ENCODE results near the gene ANKRD49. TPM values are rescaled to one million over a fixed set of nuclear protein-coding genes. Genes with fewer than 3 reads are reported as not detected.
A peak's percentile ranks its signal among the peaks of the same experiment; 100 is the strongest.

The ANKRD49 gene
- total and polyA plus RNA-seq, 2 of the 4 experiments (the other 2 are of a cell fraction): 7.2 to 10.4 TPM

DNA sequence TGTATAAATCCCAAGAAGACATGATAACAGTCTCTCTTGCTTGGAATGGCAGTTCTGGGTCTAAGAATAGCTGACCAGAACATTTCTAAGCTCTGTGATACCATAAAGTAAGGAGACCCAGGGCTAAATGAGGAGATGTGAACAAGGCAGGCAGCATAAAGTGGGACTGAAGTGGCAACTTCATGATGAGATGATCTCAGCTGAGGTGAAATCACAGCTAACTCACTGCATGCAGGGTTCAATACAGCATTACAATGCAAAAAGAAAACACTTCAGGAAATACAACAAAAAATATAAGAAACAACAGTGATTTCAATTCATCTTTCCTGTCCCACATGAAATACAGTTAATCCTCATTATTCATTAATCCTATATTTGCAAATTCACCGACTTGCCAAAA, 44.8 kb upstream of the ANKRD49 start:
- Histone ChIP-seq H3K56ac (ENCODE audit: extremely low read depth, insufficient read depth, low read length) (no peak overlapping the region), H3K27me3 (ENCODE audit: control insufficient read depth, insufficient read depth, low read length) (no peaks in the 10 kb centered on the region), H3K23ac (ENCODE audit: low read depth, low read length) (peak overlapping the region; percentile 13; the same call in 1 of the 2 replicates), H3K9me3 (ENCODE audit: control insufficient read depth, insufficient read depth, low read length) (no peaks in the 10 kb centered on the region), H3K18ac (ENCODE audit: low read depth, low read length) (peak overlapping the region; percentile 60; the same call in 1 of the 2 replicates), H3K9me1 (ENCODE audit: insufficient read depth, low read length) (no peaks in the 10 kb centered on the region), H4K20me1 (ENCODE audit: insufficient read depth, low read length) (no peaks in the 10 kb centered on the region), H4K5ac (ENCODE audit: low read depth, low read length) (no peak overlapping the region), H4K91ac (ENCODE audit: insufficient read depth, low read depth, low read length) (no peak overlapping the region), H2BK20ac (ENCODE audit: low read depth, low read length) (no peak overlapping the region), H4K8ac (ENCODE audit: low read depth in 2 of 2, low read length in 2 of 2) (no peak overlapping the region), H3K27ac (ENCODE audit: insufficient read depth, low read length) (no peak overlapping the region), H3K4ac (ENCODE audit: low read depth, low read length) (no peak overlapping the region), H2BK5ac (ENCODE audit: low read depth, low read length, poor library complexity, severe bottlenecking) (no peak overlapping the region), H2AFZ (replicated peaks; ENCODE audit: low read length, poor library complexity) (no peak overlapping the region), H3K14ac (replicated peaks; ENCODE audit: low read depth, low read length) (no peak overlapping the region), H2BK120ac (ENCODE audit: low read depth, low read length) (no peak overlapping the region), H2AK5ac (ENCODE audit: low read depth, low read length) (no peak overlapping the region), H3K4me3 (ENCODE audit: insufficient read depth, low read depth, low read length) (no peak overlapping the region), H3K4me1 (ENCODE audit: control insufficient read depth, insufficient read depth, low read length) (peaks cover 2% of the 10 kb centered on the region; the same call in 1 of the 2 replicates), H3K9ac (ENCODE audit: low read depth, low read length) (no peak overlapping the region), H3K36me3 (ENCODE audit: control insufficient read depth, insufficient read depth, low read length) (peaks cover 1% of the 10 kb centered on the region; the same call in 1 of the 2 replicates), H2AK9ac (replicated peaks; ENCODE audit: low read depth, low read length, poor library complexity) (no peak overlapping the region), H3K4me2 (ENCODE audit: low read depth, low read length) (no peak overlapping the region; the same call in 1 of the 2 replicates), H3K79me1 (ENCODE audit: low read depth in 1 of 2, low read length in 2 of 2) (no peaks in the 10 kb centered on the region), H2BK15ac (ENCODE audit: low read depth, low read length) (no peak overlapping the region)
- dilution Hi-C loops (cut with HindIII; ENCODE audit: low sequenced_read_pairs, unreplicated experiment): no loop called here
- no peak for TF ChIP-seq ELK1 (IDR thresholded peaks at IDR 0.05; ENCODE audit: borderline replicate concordance, low read depth, low read length)
- TF ChIP-seq, protein P1, sequence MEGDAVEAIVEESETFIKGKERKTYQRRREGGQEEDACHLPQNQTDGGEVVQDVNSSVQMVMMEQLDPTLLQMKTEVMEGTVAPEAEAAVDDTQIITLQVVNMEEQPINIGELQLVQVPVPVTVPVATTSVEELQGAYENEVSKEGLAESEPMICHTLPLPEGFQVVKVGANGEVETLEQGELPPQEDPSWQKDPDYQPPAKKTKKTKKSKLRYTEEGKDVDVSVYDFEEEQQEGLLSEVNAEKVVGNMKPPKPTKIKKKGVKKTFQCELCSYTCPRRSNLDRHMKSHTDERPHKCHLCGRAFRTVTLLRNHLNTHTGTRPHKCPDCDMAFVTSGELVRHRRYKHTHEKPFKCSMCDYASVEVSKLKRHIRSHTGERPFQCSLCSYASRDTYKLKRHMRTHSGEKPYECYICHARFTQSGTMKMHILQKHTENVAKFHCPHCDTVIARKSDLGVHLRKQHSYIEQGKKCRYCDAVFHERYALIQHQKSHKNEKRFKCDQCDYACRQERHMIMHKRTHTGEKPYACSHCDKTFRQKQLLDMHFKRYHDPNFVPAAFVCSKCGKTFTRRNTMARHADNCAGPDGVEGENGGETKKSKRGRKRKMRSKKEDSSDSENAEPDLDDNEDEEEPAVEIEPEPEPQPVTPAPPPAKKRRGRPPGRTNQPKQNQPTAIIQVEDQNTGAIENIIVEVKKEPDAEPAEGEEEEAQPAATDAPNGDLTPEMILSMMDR (conservative IDR thresholded peaks at IDR 0.05; ENCODE audit: low read depth, low read length): no peak
- no peak for TF ChIP-seq CEBPB (IDR thresholded peaks at IDR 0.05; ENCODE audit: low read depth, low read length)
- TF ChIP-seq RCOR1 (IDR thresholded peaks at IDR 0.05; ENCODE audit: insufficient replicate concordance, low read length): no peak
- TF ChIP-seq RFX5 (IDR thresholded peaks at IDR 0.05; ENCODE audit: low read depth, low read length): no peak
- TF ChIP-seq MAZ (IDR thresholded peaks at IDR 0.05; ENCODE audit: borderline replicate concordance, low read depth, low read length): no peak
- no peak for TF ChIP-seq USF2 (IDR thresholded peaks at IDR 0.05; ENCODE audit: low read depth, low read length)
- TF ChIP-seq MAFK (IDR thresholded peaks at IDR 0.05; ENCODE audit: low read depth, low read length): no peak
- TF ChIP-seq CHD1 (IDR thresholded peaks at IDR 0.05; ENCODE audit: low read depth, low read length): no peak
- TF ChIP-seq POLR2A (IDR thresholded peaks at IDR 0.05; ENCODE audit: low read depth, low read length): no peak
- no peak for TF ChIP-seq RAD21 (IDR thresholded peaks at IDR 0.05; ENCODE audit: low read length)
- no peak for TF ChIP-seq MXI1 (IDR thresholded peaks at IDR 0.05; ENCODE audit: borderline replicate concordance, low read depth, low read length)
- TF ChIP-seq SMC3 (IDR thresholded peaks at IDR 0.05; ENCODE audit: low read depth, low read length): no peak
- no peak for TF ChIP-seq BHLHE40 (IDR thresholded peaks at IDR 0.05; ENCODE audit: low read depth, low read length)
- no peak for TF ChIP-seq FOS (IDR thresholded peaks at IDR 0.05; ENCODE audit: low read depth, low read length)
- TF ChIP-seq NFE2L2 (IDR thresholded peaks at IDR 0.05; ENCODE audit: low read depth, low read length): no peak
- ATAC-seq (ENCODE audit: low read depth) (peak; percentile 21; the same call in 1 of the 2 replicates), DNase-seq (no peak)
- ChIA-PET CTCF (interaction anchor here (1.1 kb wide), 2 partner anchors 10 to 554 kb away, joined by 3 read pairs; no protein-coding TSS in a partner anchor), POLR2A (ENCODE audit: unreplicated experiment) (no interaction called here)
- intact Hi-C loops (cut with micrococcal nuclease): no loop called here
- no TSS peak for BruUV-seq (replicated peaks)
- WGBS, 2 experiments (ENCODE audit: extremely low coverage in 2 of 2, insufficient read length in 1 of 2): no CpG with 5 or more reads among the region's 1 CpG
- in situ Hi-C loops (cut with MboI; ENCODE audit: low sequenced_read_pairs): no loop called here

Data from IMR-90 (cell line).